ENCODE measurements around the gene SRP14.
A peak's percentile ranks its signal among the peaks of the same experiment; 100 is the strongest.
"Not testable (repeated sequence)": the region's sequence is repeated elsewhere in the genome, so short reads cannot be mapped to it uniquely, and the experiment has no call there.

SRP14 gene

GRCh38 chr15:40032125-40032839 is 6.7 kb downstream of the SRP14 start:
- H3K4me1 ChIP-seq (ENCODE audit: control insufficient read depth, insufficient read depth, low read length) = peaks cover 3% of the 10 kb centered on the region
- DNase-seq (ENCODE audit: low read depth) = no peak
- no peak overlapping the region for H3K4me3 ChIP-seq (ENCODE audit: low read length)
- peaks cover 95% of the 10 kb centered on the region for H3K36me3 ChIP-seq (ENCODE audit: control insufficient read depth, insufficient read depth, low read length, severe bottlenecking)
- no peaks in the 10 kb centered on the region for H3K9me3 ChIP-seq (ENCODE audit: control insufficient read depth, low read length)
- no peak overlapping the region for H3K9ac ChIP-seq (ENCODE audit: low read length)
- no peaks in the 10 kb centered on the region for H3K27me3 ChIP-seq (replicated peaks; ENCODE audit: control insufficient read depth, insufficient read depth, low read length)

GRCh38 chr15:40031300-40031699 is 7.7 kb downstream of the SRP14 start:
- Histone ChIP-seq H3K27me3 (replicated peaks; ENCODE audit: control insufficient read depth, insufficient read depth, low read length) (no peaks in the 10 kb centered on the region), H3K9ac (ENCODE audit: low read length) (no peak overlapping the region), H3K4me1 (ENCODE audit: control insufficient read depth, insufficient read depth, low read length) (no peaks in the 10 kb centered on the region), H3K36me3 (ENCODE audit: control insufficient read depth, insufficient read depth, low read length, severe bottlenecking) (peaks cover 95% of the 10 kb centered on the region), H3K4me3 (ENCODE audit: low read length) (no peak overlapping the region), H3K9me3 (ENCODE audit: control insufficient read depth, low read length) (no peaks in the 10 kb centered on the region)
- DNase-seq (ENCODE audit: low read depth) = no peak

GRCh38 chr15:40029979-40030893 is 8.7 kb downstream of the SRP14 start:
- H3K36me3 ChIP-seq (ENCODE audit: control insufficient read depth, insufficient read depth, low read length, severe bottlenecking) = peaks cover 95% of the 10 kb centered on the region
- no peaks in the 10 kb centered on the region for H3K9me3 ChIP-seq (ENCODE audit: control insufficient read depth, low read length)
- no peak for DNase-seq (ENCODE audit: low read depth)
- no peak overlapping the region for H3K9ac ChIP-seq (ENCODE audit: low read length)
- H3K27me3 ChIP-seq (replicated peaks; ENCODE audit: control insufficient read depth, insufficient read depth, low read length) = no peaks in the 10 kb centered on the region
- H3K4me3 ChIP-seq (ENCODE audit: low read length) = no peak overlapping the region
- H3K4me1 ChIP-seq (ENCODE audit: control insufficient read depth, insufficient read depth, low read length) = no peaks in the 10 kb centered on the region

GRCh38 chr15:40028853-40029252 is 10.1 kb downstream of the SRP14 start:
- no peaks in the 10 kb centered on the region for H3K27me3 ChIP-seq (replicated peaks; ENCODE audit: control insufficient read depth, insufficient read depth, low read length)
- H3K4me3 ChIP-seq (ENCODE audit: low read length) = no peak overlapping the region
- no peaks in the 10 kb centered on the region for H3K4me1 ChIP-seq (ENCODE audit: control insufficient read depth, insufficient read depth, low read length)
- H3K36me3 ChIP-seq (ENCODE audit: control insufficient read depth, insufficient read depth, low read length, severe bottlenecking) = peaks cover 95% of the 10 kb centered on the region
- no peak for DNase-seq (ENCODE audit: low read depth)
- H3K9ac ChIP-seq (ENCODE audit: low read length) = no peak overlapping the region
- H3K9me3 ChIP-seq (ENCODE audit: control insufficient read depth, low read length) = no peaks in the 10 kb centered on the region

GRCh38 chr15:40028193-40028592 is 10.8 kb downstream of the SRP14 start:
- Histone ChIP-seq H3K4me3 (ENCODE audit: low read length) (no peak overlapping the region), H3K36me3 (ENCODE audit: control insufficient read depth, insufficient read depth, low read length, severe bottlenecking) (peaks cover 97% of the 10 kb centered on the region)
- DNase-seq (ENCODE audit: low read depth) = no peak

GRCh38 chr15:40016224-40016865 is 22.6 kb downstream of the SRP14 start:
- peak; percentile 76 for DNase-seq (ENCODE audit: low read depth)
- Histone ChIP-seq H3K27me3 (replicated peaks; ENCODE audit: control insufficient read depth, insufficient read depth, low read length) (no peaks in the 10 kb centered on the region), H3K36me3 (ENCODE audit: control insufficient read depth, insufficient read depth, low read length, severe bottlenecking) (peaks cover 80% of the 10 kb centered on the region), H3K9ac (ENCODE audit: low read length) (no peak overlapping the region), H3K4me3 (ENCODE audit: low read length) (no peak overlapping the region), H3K4me1 (ENCODE audit: control insufficient read depth, insufficient read depth, low read length) (peaks cover 9% of the 10 kb centered on the region), H3K9me3 (ENCODE audit: control insufficient read depth, low read length) (peaks cover 7% of the 10 kb centered on the region)

More at GRCh38 chr15:40028193-40028592, 10.8 kb downstream of the SRP14 start:
- H3K4me1 ChIP-seq (ENCODE audit: control insufficient read depth, insufficient read depth, low read length) = no peaks in the 10 kb centered on the region
- no peak overlapping the region for H3K9ac ChIP-seq (ENCODE audit: low read length)
- no peaks in the 10 kb centered on the region for H3K27me3 ChIP-seq (replicated peaks; ENCODE audit: control insufficient read depth, insufficient read depth, low read length)
- no peaks in the 10 kb centered on the region for H3K9me3 ChIP-seq (ENCODE audit: control insufficient read depth, low read length)

DNA sequence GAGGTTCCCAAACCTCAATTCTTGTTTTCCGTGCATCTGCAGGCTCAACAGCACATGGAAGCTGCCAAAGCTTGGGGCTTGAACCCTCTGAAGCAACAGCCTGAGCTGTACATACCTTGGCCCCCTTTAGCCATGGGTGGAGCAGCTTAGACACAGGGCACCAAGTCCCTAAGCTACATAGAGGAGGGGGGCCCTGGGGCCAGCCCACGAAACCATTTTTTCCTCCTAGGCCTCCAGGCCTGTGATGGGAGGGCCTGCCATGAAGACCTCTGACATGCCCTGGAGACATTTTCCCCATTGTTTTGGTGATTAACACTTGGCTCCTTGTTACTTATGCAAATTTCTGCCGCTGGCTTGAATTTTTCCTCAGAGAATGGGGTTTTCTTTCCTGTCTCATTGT is 24.6 kb downstream of the SRP14 start:
- Histone ChIP-seq H3K9me3 (ENCODE audit: control insufficient read depth, low read length) (peaks cover 7% of the 10 kb centered on the region), H3K4me3 (ENCODE audit: low read length) (no peak overlapping the region), H3K27me3 (replicated peaks; ENCODE audit: control insufficient read depth, insufficient read depth, low read length) (no peaks in the 10 kb centered on the region), H3K9ac (ENCODE audit: low read length) (no peak overlapping the region), H3K36me3 (ENCODE audit: control insufficient read depth, insufficient read depth, low read length, severe bottlenecking) (peaks cover 82% of the 10 kb centered on the region), H3K4me1 (ENCODE audit: control insufficient read depth, insufficient read depth, low read length) (peaks cover 13% of the 10 kb centered on the region)
- DNase-seq (ENCODE audit: low read depth) = no peak

DNA sequence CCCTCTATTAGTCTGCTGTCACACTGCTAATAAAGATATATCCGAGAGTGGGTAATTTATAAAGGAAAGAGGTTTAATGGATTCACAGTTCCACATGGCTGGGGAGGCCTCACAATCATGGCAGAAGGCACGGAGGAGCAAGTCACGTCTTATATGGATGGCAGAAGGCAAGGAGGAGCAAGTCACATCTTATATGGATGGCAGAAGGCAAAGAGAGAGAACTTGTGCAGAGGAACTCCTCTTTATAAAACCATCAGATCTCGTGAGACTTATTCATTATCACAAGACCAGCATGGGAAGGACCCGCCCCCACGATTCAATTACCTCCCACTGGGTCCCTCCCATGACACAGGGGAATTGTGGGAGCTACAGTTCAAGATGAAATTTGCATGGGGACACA is 25.6 kb downstream of the SRP14 start:
- not testable (repeated sequence) for H3K9me3 ChIP-seq (ENCODE audit: control insufficient read depth, low read length); H3K27me3 ChIP-seq (replicated peaks; ENCODE audit: control insufficient read depth, insufficient read depth, low read length); H3K4me3 ChIP-seq (ENCODE audit: low read length); DNase-seq (ENCODE audit: low read depth); H3K9ac ChIP-seq (ENCODE audit: low read length)
- Histone ChIP-seq H3K4me1 (ENCODE audit: control insufficient read depth, insufficient read depth, low read length) (peaks cover 13% of the 10 kb centered on the region), H3K36me3 (ENCODE audit: control insufficient read depth, insufficient read depth, low read length, severe bottlenecking) (peaks cover 82% of the 10 kb centered on the region)

GRCh38 chr15:40011303-40011702 is 27.7 kb downstream of the SRP14 start:
- DNase-seq (ENCODE audit: low read depth) = no peak
- Histone ChIP-seq H3K4me1 (ENCODE audit: control insufficient read depth, insufficient read depth, low read length) (peaks cover 9% of the 10 kb centered on the region), H3K27me3 (replicated peaks; ENCODE audit: control insufficient read depth, insufficient read depth, low read length) (no peaks in the 10 kb centered on the region), H3K4me3 (ENCODE audit: low read length) (no peak overlapping the region), H3K9me3 (ENCODE audit: control insufficient read depth, low read length) (peaks cover 7% of the 10 kb centered on the region), H3K9ac (ENCODE audit: low read length) (no peak overlapping the region), H3K36me3 (ENCODE audit: control insufficient read depth, insufficient read depth, low read length, severe bottlenecking) (peaks cover 92% of the 10 kb centered on the region)

GRCh38 chr15:40010686-40011085 is 28.3 kb downstream of the SRP14 start:
- Histone ChIP-seq H3K4me1 (ENCODE audit: control insufficient read depth, insufficient read depth, low read length) (peaks cover 11% of the 10 kb centered on the region), H3K9me3 (ENCODE audit: control insufficient read depth, low read length) (peaks cover 7% of the 10 kb centered on the region), H3K9ac (ENCODE audit: low read length) (no peak overlapping the region), H3K4me3 (ENCODE audit: low read length) (no peak overlapping the region), H3K27me3 (replicated peaks; ENCODE audit: control insufficient read depth, insufficient read depth, low read length) (no peaks in the 10 kb centered on the region), H3K36me3 (ENCODE audit: control insufficient read depth, insufficient read depth, low read length, severe bottlenecking) (peaks cover 90% of the 10 kb centered on the region)
- peak; percentile 22 for DNase-seq (ENCODE audit: low read depth)
